Mesothelial cell of epicardium (in vitro differentiated cells): ENCODE results near the gene HEMK1. TPM values are rescaled to one million over a fixed set of nuclear protein-coding genes. Genes with fewer than 3 reads are reported as not detected.

Experiments used
- DNase-seq, 2 experiments: peaks; one replicate each; pipeline ENCODE4 v3.0.0; 2021; ENCODE audit warnings: low spot score in 2 of 2; ENCODE audit not compliant: unreplicated experiment in 2 of 2
- H3K27ac Mint-ChIP-seq: 2 replicates; pipeline ENCODE4 v1.8.0; 2021; ENCODE audit warnings: mixed read lengths
- H3K27me3 Mint-ChIP-seq: 2 replicates; pipeline ENCODE4 v1.8.0; 2021; ENCODE audit warnings: low read depth, mixed read lengths
- H3K36me3 Mint-ChIP-seq: 2 replicates; pipeline ENCODE4 v1.8.0; 2021; ENCODE audit warnings: mixed read lengths
- H3K4me1 Mint-ChIP-seq: 2 replicates; pipeline ENCODE4 v1.8.0; 2021; ENCODE audit warnings: mixed read lengths
- H3K4me3 Mint-ChIP-seq: 2 replicates; pipeline ENCODE4 v1.8.0; 2021; ENCODE audit warnings: mild to moderate bottlenecking, moderate library complexity, mixed read lengths
- H3K9me3 Mint-ChIP-seq: 2 replicates; pipeline ENCODE4 v1.8.0; 2021; ENCODE audit warnings: mixed read lengths
- CTCF ChIP-seq: fragments of 200-600 bp; sonication (generic); IDR thresholded peaks from one replicate; pipeline ENCODE4 v1.5.0; 2021; ENCODE audit warnings: antibody characterized with exemption; ENCODE audit not compliant: unreplicated experiment
- total RNA-seq: library from RNA; stranded (reverse); gene quantifications from 3 replicates; pipeline ENCODE4 v1.2.1, GENCODE V29; 2021

HEMK1 gene
- total RNA-seq, 1 donor from 2014 or later = 32.8 TPM

GRCh38 chr3:50592568-50592967 is 23.2 kb downstream of the HEMK1 start:
- H3K27me3 Mint-ChIP-seq = no peaks in the 10 kb centered on the region
- TF ChIP-seq CTCF = no peak
- H3K4me1 Mint-ChIP-seq = peaks cover 8% of the 10 kb centered on the region
- no peaks in the 10 kb centered on the region for H3K9me3 Mint-ChIP-seq
- H3K36me3 Mint-ChIP-seq = no peaks in the 10 kb centered on the region
- no peak overlapping the region for H3K4me3 Mint-ChIP-seq
- H3K27ac Mint-ChIP-seq = no peak overlapping the region
- no peak for DNase-seq

GRCh38 chr3:50594253-50594785 is 25.0 kb downstream of the HEMK1 start:
- no peak for DNase-seq
- no peaks in the 10 kb centered on the region for H3K27me3 Mint-ChIP-seq
- no peaks in the 10 kb centered on the region for H3K9me3 Mint-ChIP-seq
- no peak overlapping the region for H3K27ac Mint-ChIP-seq
- no peak for TF ChIP-seq CTCF
- no peak overlapping the region for H3K4me3 Mint-ChIP-seq
- peaks cover 14% of the 10 kb centered on the region for H3K4me1 Mint-ChIP-seq
- no peaks in the 10 kb centered on the region for H3K36me3 Mint-ChIP-seq

- no peak for TF ChIP-seq CTCF
- no peaks in the 10 kb centered on the region for H3K27me3 Mint-ChIP-seq
- H3K27ac Mint-ChIP-seq = no peak overlapping the region
- peaks cover 42% of the 10 kb centered on the region for H3K4me1 Mint-ChIP-seq
- H3K4me3 Mint-ChIP-seq = no peak overlapping the region
- DNase-seq = no peak
- H3K9me3 Mint-ChIP-seq = no peaks in the 10 kb centered on the region
- no peaks in the 10 kb centered on the region for H3K36me3 Mint-ChIP-seq
These were observed 29.9 kb downstream of the HEMK1 start for GRCh38 chr3:50599115-50599715.

DNA sequence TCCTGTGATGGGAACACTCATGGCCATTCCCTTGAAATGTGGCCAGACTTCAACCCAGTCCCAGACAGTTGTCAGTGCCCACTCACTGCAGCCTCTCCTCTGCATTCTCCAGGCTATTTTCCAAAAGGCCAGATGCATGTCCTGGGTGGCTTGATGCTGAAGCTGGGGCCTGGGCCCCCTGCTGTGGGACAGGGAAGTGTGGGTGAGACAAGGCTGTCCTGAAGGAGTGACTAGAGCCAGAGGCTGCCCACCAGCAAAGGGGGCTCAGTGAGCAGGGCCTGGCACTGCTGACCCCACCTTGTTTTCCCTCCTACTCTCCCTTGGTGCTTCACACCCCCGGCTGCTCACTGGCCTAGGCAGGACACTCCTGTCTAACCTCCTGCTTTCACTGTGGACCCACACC is 30.4 kb downstream of the HEMK1 start:
- no peak for TF ChIP-seq CTCF
- Mint-ChIP-seq H3K27me3 (no peaks in the 10 kb centered on the region), H3K36me3 (no peaks in the 10 kb centered on the region), H3K9me3 (no peaks in the 10 kb centered on the region), H3K27ac (peak overlapping the region; percentile 51), H3K4me3 (no peak overlapping the region), H3K4me1 (peaks cover 42% of the 10 kb centered on the region)
- DNase-seq = no peak

GRCh38 chr3:50600141-50600753 is 30.9 kb downstream of the HEMK1 start:
- no peak for DNase-seq
- H3K27ac Mint-ChIP-seq = peak overlapping the region; percentile 100
- no peak for TF ChIP-seq CTCF
- H3K27me3 Mint-ChIP-seq = no peaks in the 10 kb centered on the region
- peaks cover under 1% of the 10 kb centered on the region for H3K36me3 Mint-ChIP-seq
- H3K9me3 Mint-ChIP-seq = no peaks in the 10 kb centered on the region
- H3K4me3 Mint-ChIP-seq = no peak overlapping the region
- peaks cover 42% of the 10 kb centered on the region for H3K4me1 Mint-ChIP-seq
